Stimulated activated CD4-positive, alpha-beta T cell treated with anti-CD3 and anti-CD28 coated beads, Interleukin-4, amount 100 ng/mL, for 24 hours (primary cell): ENCODE measurements around the gene PNPLA7.

Experiments
- DNase-seq: peaks from one replicate; pipeline ENCODE4 v3.0.0-alpha.2; 2020

The PNPLA7 gene

DNA sequence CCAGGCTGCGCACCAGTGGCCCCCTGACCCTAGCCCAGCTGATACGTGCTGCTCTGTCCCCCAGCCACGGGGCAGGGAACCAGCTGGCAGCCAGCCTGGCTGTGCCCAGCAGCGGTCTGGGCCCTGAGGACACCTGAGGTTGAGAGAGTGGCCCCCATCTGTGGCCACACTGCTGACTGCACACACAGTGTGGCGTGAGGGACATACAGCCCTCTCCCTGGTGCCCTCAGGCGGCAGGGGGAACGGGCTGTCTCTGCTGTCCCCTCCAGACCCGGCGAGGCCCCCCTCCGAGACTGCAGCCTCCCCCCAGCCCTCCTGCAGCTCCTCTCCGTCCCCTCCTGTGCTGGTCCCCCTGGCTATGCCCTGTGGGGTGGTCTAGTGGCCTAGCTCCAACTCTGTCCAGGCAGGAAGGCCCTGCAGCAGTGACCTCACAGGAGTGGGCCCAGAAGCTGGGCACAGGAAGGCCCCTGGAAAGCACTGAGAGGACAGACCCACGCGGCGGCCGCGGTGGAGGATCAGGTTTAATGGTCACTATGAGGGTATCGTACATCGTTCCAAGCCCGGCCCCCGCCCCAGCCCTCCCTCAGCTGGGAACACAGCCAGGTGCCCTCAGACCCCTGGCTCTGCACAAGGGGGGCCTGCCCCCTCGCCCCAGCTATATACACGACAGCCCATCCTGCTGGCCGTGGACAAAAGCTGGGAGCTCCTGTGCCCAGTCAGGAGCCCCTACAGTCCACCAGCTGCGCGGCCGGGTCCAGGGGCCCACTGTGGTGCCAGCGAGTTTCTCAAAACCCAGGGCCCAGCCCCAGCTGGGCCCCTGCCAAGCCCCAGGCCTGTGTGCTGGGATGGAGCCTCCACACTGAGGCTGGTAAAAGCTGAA is 102.2 kb downstream of the PNPLA7 start:
- no peak for DNase-seq

DNA sequence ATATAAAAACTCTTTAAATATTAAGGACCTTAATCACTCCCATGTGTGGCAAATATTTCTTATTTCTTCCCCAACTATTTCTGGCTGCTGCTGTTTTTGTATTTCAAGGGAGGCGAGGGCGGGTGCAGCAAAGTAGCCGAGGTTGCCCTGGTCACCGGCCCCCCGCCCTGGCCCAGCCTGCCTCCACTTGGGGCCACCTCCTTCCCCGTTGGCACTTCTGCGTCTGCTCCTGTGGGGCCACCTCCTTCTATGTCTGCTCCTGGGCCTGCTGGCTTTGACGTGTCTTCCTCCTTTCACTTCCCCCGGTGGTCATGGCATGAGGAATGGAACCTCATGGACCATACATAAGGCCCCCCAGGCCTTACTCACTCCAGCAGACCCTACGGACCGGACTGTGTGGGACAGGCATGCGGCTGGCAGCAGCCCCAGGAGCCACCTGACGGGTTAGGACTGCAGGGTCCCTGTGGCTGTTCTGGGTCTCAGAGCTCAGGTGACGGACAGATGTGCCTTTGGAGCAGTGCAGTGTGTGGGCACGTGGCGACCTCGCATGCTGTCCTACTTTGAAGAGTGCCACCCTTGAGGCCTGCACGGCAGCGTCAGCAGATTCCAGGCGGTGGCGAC is 103.2 kb downstream of the PNPLA7 start:
- DNase-seq = no peak

DNA sequence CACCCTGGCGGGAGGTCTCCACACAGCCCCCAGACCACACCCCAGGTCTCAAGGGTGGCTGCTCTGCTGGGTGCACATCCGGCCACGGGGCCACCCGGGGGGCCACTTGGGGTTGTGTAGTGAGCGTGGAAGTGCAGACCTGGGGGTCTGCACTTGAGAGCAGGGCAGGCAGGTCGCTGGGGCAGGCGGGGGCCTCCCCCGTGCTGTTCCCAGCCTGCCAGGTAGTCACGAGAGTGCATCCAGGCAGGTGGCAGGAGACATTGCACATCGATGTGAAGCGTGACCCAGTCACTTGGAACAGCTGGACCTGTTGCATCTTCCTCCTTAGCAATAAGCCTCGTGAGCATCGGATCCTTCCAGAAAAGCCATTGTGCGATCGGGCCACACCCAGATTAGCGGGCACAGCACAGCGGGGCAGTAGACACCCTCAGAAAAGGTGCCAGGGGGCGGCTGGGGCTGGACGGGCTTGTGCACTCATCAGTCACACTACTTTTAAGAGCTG is 104.2 kb downstream of the PNPLA7 start:
- no peak for DNase-seq

DNA sequence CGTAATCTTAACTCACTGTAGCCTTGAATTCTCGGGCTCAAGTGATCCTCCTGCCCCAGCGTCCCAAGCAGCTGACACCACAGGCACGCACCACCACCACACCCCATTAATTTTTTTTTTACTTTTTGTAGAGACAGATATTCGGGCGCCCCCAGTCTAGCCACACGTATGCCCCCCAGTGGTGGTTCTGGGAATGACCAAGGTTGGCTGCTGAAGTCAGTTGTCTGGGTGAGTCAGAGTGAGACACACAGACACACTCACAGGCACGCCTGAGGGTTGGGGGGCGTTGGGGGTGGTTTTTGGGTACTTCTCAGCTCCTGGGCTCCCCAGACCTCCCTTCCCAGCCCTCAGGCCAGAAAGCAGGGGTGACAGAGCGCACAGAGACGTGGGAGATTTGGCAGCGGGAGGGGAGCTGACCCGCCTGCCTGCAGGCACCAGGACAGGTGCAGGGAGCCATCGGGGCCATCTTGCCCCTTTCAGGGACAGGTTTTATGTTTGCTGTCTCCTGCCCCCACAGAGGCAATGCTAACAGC is 104.9 kb downstream of the PNPLA7 start:
- peak; percentile 89 for DNase-seq

DNA sequence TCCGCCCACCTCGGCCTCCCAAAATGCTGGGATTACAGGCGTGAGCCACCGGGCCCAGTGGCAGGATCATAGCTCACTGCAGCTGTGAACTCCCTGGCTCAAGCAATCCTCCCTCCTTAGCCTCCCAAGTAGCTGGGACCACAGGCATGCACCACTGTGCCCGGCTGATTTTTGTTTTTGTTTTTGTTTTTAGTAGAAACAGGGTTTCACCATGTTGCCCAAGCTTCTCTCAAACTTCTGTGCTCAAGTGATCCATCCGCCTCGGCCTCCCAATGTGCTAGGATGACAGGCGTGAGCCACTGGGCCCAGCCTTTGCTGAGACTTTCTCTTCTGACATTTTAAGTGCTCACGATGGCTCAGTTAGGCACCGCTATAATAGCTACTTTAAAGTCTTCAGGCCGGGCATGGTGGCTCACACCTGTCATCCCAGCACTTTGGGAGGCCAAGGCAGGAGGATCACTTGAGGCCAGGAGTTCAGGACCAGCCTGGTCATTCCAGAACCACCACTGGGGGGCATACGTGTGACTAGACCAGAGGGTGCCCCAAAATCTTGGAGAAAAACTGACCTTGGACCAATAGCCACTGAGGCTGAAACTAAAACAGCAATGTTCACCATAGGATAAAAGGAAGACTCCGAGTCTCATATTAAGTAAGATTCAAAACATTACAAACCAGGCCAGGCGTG is 106.0 kb downstream of the PNPLA7 start:
- DNase-seq = no peak

DNA sequence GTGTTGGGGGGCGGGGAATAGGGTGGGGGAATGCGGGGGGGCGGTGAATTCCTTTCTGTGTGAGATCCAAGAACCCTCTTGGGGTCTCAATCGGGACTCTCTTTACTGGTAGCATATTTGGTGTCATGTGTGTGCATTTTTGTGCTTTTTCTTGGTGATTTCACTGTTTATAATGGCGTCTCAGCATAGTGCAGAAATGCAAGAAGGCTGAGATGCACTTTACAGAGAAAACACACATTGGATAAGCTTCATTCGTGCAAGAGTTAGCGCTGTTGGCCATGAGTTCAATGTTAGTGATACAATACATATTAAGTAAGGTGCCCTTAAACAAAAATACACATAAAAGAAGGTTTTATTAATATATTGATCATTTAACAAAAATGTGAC is 108.3 kb downstream of the PNPLA7 start:
- no peak for DNase-seq

DNA sequence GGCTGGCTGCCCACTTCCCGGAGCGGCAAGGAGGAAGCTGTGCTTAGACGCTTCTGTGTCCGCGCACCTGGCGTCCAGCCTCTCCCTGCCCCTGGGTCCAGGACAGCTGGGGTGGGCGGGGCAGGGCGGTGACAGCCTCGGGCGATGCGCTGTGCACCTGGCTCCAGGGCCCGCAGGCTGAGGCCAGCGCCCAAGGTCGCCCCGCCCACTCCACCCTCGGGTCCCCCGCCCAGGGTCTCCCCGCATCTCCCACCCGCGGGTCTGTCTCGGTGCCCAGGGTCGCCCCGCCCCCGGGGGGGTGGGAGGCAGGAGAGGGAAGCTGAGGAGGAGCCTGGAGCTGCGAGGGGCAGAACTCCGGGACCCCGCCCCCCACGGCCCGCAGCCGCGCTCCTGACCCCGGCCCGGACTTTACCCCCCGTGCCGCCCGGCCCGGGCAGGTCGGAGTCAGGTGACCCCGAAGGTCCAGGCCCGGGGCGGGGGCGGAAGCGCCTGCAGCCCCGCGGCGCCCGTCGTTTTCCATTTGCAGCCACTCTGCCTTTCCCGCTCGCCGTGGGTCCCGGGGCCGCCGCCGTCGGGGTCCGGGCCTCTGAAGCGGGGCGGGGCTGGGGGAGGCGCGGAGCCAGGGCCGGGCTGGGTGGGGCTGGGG is 108.8 kb downstream of the PNPLA7 start, which contains the start of gene ENTPD8:
ENTPD8 (minus strand) TSS at position 69 of the 646 bp plus-strand sequence. CDS start 3,072 bp downstream, outside the sequence.
- no peak for DNase-seq

DNA sequence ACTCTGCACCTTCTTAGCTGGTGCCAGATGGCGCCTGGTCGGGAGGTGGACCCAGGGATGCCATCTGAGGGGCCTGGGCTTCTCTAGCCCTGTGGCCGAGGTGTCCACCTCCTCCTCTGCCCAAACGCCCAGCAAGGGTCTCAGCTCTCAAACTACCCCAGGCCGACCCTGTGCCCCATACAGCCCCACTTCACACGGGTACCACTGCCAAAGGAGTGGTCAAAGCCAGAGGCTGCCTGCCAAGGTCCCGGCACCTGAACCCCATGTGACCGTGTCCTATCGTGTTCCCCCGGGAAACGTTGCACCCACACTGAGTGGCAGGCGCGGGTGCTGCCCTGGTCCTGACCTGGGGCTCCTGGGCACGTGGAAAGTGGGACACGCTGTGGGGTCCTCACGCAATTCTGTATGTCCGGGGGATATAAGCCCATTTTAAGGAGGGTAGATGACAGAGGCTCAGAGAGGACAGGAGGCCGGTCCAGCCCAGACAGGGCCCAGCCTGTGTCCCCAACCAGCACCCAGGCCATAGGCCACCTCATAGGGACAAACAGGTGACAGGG is 111.0 kb downstream of the PNPLA7 start:
- DNase-seq = no peak

DNA sequence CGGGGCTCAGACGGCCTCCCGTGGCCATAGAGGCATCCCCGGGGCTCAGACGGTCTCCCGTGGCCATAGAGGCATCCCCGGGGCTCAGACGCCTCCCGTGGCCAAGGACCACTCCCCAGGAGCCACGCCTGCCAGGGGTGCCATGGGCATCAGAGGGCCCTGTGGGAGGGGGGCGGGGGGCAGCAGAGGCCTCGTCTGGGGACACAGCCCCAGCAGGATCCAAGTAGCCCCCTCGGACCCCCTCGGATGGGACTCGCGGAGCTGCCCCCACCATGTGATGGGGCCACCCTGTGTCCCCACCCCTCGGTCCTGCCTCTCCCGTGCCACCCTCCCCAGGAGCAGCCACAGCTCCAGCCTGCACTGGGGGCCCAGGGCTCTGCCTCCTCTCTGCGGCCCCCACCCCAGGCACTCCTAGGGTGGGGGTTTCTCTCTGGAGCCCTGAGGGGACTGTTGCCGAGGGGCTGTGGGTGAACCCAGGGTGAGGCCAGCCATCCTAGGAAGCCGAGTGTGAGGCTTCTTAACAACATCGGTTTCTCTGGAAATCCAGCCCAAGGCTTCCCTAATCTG is 111.5 kb downstream of the PNPLA7 start:
- no peak for DNase-seq

DNA sequence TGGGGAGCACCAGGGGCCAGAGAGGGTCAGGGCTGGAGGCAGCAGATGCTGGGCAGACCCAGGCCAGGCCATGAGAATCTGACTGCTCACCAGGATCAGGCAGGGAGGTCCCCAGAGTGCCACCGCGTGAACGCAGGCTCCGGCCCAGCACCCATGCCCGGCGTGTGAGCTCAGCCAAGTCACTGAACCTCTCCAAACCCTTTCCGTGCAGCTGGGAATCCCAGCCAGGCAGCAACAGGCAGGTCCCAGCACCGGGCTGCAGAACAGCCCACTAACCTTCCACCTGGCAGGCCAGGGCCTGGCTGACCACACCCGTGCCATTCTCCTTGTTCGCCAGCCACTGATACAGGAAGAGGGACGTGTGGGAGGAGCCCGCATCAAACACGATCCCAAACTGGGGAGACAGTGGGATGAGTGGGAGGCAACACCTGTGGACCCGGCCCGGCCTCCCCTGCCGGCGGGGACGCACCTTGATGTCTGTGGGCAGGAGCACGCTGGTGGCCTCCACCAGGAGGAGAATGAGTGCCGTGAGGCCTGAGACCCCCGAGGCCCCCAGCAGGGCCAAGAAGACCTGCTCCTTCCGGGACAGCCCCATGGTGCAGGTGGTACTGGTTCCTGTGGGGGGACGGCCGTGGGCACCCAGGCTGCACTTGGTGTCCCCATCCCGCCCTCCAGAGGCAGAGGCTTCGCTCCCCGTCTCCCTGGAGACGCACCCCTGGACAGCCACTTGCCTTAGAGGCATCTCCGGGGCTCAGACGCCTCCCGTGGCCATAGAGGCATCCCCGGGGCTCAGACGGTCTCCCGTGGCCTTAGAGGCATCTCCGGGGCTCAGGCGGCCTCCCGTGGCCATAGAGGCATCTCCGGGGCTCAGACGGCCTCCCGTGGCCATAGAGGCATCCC is 112.3 kb downstream of the PNPLA7 start:
- no peak for DNase-seq

DNA sequence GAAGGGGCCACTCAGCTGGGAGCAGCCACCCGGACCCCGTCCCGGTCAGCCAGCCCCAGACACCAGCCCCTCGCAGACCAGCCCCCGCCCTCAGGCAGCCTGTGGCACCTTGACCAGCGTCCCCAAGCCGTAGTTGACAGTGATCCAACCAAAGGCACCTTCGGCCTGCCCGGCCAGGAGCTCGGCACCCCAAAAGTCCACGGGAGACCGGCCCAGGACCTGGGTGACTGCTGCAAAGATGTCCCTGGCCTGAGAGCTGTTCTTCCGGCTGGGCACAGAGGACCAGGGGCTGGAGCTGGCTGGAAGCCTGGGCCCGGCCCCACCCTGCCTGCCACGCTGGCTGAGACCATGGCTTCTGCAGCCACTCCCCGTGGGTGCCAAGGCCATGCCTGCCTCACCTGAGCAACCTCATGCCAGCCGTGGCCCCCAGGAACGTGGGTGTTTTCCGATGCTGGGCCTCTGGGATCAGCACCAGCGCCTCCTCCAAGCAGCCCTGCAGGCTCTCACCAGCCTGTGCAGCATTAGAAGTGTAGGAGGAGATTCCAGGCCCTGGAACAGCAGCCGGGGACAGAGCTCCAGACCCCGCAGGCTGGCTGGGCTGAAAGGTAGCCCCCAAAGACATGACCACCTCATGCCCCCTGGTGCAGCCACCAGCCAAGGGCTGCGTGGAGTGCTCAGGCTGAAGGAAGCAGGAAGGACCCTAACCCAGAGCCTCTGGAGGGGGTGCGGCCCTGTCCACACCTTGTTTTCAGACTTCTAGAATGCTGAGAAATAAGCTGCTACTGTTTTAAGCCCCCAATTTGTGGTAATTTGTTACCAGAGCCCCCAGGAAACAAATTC is 113.2 kb downstream of the PNPLA7 start:
- DNase-seq = no peak

DNA sequence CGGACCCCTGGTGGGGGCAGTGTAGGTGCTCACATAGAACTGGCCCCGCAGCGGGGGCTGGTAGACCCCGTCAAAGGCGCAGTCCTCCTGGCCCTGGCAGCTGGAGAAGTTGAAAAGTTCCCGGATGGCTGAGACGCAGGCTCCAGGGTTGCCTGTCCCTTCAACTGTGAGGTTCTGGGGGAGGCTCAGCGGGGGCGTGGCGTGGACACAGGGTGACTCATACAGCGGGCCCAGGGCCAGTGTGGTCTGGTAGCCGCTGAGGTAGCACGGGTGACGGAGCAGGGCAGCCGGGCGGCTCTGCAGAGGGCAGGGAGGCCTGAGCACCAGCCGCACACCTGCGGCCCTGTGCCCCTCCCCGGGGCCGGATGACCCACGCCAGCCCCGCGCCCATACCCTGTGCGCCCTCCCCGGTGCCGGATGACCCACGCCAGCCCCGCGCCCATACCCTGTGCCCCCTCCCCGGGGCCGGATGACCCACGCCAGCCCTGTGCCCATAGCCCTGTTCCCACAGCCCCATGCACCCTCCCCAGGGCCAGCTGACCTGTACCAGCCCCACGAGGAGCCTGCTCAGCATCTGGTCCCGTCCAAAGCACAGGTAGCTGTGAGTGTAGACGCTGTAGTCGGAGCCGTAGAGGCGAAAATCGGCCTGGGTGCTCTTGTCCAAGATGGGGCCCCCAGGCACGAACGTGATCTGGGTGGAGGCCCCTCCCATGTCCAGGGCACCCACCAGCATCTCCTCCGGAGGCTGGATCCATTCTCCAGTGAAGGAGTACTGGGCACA is 114.0 kb downstream of the PNPLA7 start:
- no peak for DNase-seq

DNA sequence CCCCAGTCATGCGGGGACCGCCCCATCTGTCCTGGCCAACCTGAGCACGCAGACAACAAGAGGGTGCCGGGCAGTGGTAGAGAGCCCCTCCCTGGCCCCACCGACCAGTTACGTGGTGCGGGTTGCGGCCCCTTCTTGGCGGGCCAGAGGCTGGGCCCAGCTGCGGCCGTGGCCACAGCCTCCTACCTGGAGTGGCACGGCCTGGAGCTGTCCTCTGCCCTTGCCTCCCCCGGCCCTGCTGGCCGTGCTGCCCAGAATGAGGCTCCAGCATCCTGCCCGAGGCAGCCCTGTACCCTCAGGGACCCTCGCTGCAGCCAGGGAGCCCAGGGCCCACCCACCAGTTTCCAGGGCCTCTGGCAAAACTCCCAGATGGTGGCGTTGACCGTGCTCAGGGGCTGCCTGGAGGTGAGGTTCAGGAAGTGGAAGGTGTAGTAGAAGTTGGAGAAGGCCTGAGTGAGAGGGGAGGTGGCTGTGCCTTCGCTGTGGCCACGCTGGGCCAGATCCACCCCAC is 114.8 kb downstream of the PNPLA7 start:
- DNase-seq = no peak

DNA sequence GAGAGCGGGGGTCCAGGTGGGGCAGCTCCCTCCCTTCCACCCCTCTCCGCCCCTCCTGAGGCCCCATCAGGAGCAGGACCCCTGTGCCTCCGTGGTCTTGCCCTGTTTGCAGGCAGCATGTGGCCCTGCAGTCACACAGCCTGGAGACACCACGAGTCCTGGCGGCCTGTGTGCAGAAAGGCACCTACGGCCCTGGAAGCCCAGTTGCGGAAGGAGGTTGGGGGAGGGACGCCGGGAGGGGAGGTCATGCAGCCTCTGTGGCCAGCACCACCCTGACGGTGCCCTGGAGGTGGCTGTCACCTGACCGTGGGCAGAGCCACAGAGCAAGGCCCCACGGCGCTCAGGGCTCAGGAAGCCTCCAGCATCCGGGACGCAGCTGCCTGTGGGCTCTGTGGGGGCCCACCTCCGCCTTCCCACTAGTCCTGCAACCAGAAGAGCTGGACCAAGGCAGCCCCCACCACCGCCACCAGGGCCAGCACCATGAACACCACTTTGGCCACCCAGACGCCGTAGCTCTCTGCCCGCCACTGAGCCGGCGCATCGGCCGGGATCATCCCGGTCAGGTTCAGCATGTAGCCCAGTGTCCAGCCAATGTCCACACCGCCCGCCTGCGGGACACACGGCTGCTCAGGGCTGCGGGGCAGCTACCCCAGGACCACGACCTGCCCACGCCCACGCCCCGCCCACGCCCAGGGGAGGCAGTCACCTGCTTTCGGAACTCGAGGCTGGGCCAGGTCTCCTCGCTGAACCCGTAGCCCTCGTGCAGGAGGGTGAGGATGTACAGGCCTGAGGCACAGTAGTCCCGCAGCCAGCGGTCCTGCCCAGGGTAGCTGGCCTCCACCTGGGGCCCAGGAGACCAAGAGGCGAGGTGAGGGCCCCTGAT is 115.5 kb downstream of the PNPLA7 start:
- DNase-seq = no peak

DNA sequence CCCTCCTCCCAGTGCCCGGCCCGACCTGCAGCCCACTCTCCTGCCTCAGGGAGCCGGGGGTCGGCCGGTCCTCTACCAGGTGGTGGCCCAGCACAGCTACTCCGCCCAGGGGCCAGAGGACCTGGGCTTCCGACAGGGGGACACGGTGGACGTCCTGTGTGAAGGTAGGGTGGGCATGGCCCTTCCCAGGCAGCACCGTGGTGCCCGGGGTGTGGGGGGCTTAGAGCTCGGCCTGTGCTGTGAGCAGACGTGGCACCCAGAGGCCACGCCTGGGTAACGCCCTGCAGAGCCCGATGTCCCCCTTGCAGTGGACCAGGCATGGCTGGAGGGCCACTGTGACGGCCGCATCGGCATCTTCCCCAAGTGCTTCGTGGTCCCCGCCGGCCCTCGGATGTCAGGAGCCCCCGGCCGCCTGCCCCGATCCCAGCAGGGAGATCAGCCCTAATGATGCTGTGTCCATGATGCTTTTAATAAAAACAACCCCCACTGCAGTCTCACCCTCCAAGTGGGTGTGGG is 116.2 kb downstream of the PNPLA7 start:
- DNase-seq = no peak

DNA sequence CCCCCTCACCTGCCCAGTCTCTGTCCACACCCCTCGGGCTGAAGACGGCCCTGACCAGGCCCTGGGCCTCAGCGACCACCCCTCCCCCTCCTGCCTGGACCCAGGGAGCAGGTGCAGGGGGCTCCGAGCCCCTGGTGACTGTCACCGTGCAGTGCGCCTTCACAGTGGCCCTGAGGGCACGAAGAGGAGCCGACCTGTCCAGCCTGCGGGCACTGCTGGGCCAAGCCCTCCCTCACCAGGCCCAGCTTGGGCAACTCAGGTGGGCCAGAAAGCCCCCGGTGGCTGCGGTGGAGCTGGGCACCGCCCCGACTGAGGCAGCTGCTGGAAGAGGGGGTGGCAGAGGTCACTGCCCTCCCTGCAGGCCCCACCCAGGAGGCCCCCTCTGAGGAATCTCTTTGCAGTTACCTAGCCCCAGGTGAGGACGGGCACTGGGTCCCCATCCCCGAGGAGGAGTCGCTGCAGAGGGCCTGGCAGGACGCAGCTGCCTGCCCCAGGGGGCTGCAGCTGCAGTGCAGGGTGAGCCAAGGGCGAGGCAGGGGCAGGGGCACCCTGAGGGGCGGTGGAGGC is 116.8 kb downstream of the PNPLA7 start:
- DNase-seq = no peak

DNA sequence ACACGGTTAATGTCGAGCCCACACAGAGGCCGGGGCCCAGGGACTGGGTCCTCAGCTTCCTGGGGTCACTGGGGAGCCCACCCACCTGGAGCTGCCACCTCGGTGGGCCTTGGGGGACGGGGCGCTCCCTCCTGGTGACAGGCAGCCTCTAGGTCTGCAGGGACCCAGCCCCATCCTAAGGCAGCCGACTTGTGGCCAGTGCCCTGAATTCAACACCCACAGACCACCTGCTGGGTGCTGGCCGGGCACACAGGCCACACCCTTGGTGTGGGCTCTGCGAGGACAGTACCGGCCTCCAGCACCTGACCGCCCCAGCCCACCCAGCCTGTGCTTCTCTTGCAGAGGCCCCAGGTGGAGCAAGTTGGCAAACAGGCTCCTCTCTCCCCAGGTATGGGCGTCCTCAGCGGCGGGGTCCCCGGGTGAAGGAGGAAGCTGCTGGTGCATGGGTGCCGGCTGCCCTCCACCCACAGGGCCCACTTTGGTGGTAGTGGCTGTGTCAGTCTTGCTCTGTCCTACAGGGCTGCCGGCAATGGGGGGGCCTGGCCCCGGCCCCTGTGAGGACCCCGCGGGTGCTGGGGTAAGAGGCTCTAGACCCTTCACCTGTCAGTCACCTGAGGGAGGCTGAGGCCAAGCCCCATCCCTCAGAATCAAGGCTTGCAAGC is 117.4 kb downstream of the PNPLA7 start:
- DNase-seq = no peak
